Neural progenitor cell (in vitro differentiated cells): ENCODE data around the gene GRM8.

Experiments used
- CTCF ChIP-seq: fragments of 200-600 bp; sonication (generic); IDR thresholded peaks from 2 replicates; pipeline ENCODE4 v1.5.1; 2017; ENCODE audit warnings: antibody characterized with exemption, mild to moderate bottlenecking
- EZH2 ChIP-seq: fragments of 200-600 bp; sonication (generic); IDR thresholded peaks from 2 replicates; pipeline ENCODE4 v1.6.1; 2017; ENCODE audit warnings: antibody characterized with exemption, mild to moderate bottlenecking, moderate library complexity

GRCh38 chr7:126750207-126750911 is 502.4 kb downstream of the GRM8 start:
- TF ChIP-seq CTCF (no peak), EZH2 (no peak)
